Measurements from ENCODE around the gene KDM8. TPM values are rescaled to one million over a fixed set of nuclear protein-coding genes. Genes with fewer than 3 reads are reported as not detected.
"Not testable (repeated sequence)": the region's sequence is repeated elsewhere in the genome, so short reads cannot be mapped to it uniquely, and the experiment has no call there.

Gene KDM8
- total RNA-seq, 1 donor from 2014 or later, result 9.6 TPM

DNA sequence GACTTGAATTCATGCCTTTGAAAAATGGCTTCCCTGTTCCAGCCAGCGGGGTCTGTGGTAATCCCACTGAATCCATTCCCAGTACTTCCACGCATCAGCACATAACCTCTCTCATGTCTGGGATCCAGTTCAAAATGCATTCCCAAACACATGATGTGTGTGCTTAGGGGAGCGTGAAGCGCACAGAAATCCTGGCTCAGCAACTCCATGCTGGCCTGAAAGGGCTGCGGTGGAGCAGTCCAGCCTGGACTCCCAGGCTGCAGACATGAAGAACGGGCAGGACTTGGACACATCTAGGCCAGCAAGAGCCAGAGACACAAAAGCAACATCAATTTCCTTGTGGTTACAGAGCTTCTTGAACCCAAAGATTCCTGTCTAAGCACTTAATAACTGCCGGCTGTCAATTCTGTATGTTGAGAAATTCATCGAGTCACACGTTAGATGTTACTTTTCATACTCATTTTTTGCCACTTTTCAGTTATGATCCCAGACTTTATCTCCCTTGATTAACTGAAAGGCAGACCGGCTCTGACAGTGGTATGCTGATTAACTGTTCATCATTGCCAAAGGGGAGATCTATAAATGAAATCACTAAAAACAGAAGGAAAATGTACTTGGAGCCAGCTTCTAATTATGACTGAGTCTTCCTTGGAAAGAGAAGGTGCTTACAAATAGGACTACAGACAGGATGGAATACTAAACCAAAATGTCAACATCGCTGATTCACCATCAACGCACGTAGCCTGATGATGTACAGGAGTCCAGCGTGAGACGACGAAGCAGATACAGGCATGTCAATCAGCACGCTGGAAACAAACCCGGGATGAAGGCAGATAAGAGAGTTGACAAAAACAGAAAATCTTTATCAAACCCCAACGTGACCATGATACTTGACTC, 42.2 kb downstream of the KDM8 start:
- H3K4me3 Mint-ChIP-seq (ENCODE audit: unreplicated experiment), result no peak overlapping the region

DNA sequence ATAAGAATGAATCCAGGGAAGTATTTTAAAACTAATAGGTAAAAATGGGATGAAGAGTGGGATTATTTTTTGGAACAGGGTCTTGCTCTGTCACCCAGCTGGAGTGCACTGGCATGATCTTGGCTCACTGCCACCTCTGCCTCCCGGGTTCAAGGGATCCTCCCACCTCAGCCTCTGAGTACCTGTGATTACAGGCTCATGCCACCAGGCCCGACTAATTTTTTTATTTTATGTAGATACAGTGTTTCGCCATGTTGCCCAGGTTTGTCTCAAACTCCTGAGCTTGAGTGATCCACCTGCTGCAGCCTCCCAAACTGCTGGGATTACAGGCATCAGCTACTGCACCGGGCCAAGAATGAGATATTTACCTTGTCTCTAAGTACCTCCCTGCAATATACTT, 43.1 kb downstream of the KDM8 start:
- Mint-ChIP-seq H3K27ac (ENCODE audit: unreplicated experiment) (no peak overlapping the region), H3K4me1 (ENCODE audit: low read depth, unreplicated experiment) (peaks cover 8% of the 10 kb centered on the region), H3K4me3 (ENCODE audit: unreplicated experiment) (no peak overlapping the region), H3K9me3 (ENCODE audit: unreplicated experiment) (peaks cover 1% of the 10 kb centered on the region), H3K36me3 (ENCODE audit: unreplicated experiment) (no peaks in the 10 kb centered on the region), H3K27me3 (ENCODE audit: unreplicated experiment) (peaks cover 3% of the 10 kb centered on the region)
- TF ChIP-seq, protein P1, sequence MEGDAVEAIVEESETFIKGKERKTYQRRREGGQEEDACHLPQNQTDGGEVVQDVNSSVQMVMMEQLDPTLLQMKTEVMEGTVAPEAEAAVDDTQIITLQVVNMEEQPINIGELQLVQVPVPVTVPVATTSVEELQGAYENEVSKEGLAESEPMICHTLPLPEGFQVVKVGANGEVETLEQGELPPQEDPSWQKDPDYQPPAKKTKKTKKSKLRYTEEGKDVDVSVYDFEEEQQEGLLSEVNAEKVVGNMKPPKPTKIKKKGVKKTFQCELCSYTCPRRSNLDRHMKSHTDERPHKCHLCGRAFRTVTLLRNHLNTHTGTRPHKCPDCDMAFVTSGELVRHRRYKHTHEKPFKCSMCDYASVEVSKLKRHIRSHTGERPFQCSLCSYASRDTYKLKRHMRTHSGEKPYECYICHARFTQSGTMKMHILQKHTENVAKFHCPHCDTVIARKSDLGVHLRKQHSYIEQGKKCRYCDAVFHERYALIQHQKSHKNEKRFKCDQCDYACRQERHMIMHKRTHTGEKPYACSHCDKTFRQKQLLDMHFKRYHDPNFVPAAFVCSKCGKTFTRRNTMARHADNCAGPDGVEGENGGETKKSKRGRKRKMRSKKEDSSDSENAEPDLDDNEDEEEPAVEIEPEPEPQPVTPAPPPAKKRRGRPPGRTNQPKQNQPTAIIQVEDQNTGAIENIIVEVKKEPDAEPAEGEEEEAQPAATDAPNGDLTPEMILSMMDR (IDR thresholded peaks at IDR 0.05; ENCODE audit: partially characterized antibody, unreplicated experiment), result no peak
- no peak for DNase-seq

More for the DNA sequence above, 42.2 kb downstream of the KDM8 start:
- Mint-ChIP-seq H3K27me3 (ENCODE audit: unreplicated experiment) (peaks cover 3% of the 10 kb centered on the region), H3K4me1 (ENCODE audit: low read depth, unreplicated experiment) (peaks cover 8% of the 10 kb centered on the region), H3K36me3 (ENCODE audit: unreplicated experiment) (no peaks in the 10 kb centered on the region), H3K27ac (ENCODE audit: unreplicated experiment) (no peak overlapping the region), H3K9me3 (ENCODE audit: unreplicated experiment) (peaks cover 1% of the 10 kb centered on the region)
- no peak for DNase-seq
- TF ChIP-seq, protein P1 (IDR thresholded peaks at IDR 0.05; ENCODE audit: partially characterized antibody, unreplicated experiment), result no peak

DNA sequence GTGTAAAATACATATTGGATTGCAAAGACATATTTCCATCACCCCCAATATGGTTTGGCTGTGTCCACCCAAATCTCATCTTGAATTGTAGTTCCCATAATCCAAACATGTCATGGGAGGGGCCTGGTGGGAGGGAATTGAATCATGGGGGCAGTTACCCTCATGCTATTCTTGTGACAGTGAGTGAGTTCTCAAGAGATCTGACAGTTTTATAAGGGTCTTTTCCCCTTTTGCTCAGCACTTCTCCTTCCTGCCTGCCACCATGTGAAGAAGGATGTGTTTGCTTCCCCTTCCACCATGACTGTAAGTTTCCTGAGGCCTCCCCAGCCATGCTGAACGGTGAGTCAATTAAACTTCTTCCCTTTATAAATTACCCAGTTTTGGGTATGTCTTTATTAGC, 43.8 kb downstream of the KDM8 start:
- not testable (repeated sequence) for H3K27ac Mint-ChIP-seq (ENCODE audit: unreplicated experiment); H3K9me3 Mint-ChIP-seq (ENCODE audit: unreplicated experiment); DNase-seq

DNA sequence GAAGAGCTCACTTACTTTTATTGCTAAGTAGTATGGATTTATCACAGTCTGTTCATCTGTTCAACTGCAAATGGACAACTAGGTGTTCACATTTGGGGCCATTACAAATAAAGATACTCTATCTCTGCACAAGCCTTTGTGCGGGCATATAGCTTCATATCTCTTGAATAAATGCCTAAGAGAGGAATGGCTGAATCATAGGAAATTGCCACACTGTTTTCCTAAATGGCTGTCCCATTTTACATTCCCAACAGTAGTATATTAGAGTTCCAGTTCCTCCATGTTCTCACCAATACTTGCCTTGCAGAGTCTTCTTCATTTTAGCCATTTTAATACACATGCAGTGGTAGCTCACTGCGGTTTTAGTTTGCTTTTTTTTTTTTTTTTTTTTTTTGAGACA, 44.7 kb downstream of the KDM8 start:
- H3K9me3 Mint-ChIP-seq (ENCODE audit: unreplicated experiment), result peaks cover 1% of the 10 kb centered on the region
- no peaks in the 10 kb centered on the region for H3K36me3 Mint-ChIP-seq (ENCODE audit: unreplicated experiment)

More for the DNA sequence above, 43.8 kb downstream of the KDM8 start:
- not testable (repeated sequence) for H3K4me3 Mint-ChIP-seq (ENCODE audit: unreplicated experiment); H3K4me1 Mint-ChIP-seq (ENCODE audit: low read depth, unreplicated experiment); H3K27me3 Mint-ChIP-seq (ENCODE audit: unreplicated experiment); H3K36me3 Mint-ChIP-seq (ENCODE audit: unreplicated experiment)

DNA sequence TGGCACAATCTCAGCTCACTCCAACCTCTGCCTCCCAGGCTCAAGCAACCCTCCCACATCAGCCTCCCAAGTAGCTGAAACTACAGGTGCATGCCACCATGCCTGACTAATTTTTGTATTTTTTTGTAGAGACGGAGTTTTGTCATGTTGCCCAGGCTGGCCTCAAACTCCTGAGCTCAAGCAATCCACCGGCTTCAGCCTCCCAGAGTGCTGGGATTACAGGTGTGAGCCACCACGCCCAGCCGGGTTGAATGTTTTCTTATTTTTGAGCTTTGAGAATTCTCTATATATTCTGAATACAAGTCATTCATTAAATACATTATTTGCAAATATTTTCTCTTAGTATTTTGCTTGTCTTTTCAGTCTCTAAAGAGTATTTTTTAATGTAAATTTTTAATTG, 45.6 kb downstream of the KDM8 start:
- not testable (repeated sequence) for H3K9me3 Mint-ChIP-seq (ENCODE audit: unreplicated experiment); H3K4me1 Mint-ChIP-seq (ENCODE audit: low read depth, unreplicated experiment); H3K27me3 Mint-ChIP-seq (ENCODE audit: unreplicated experiment); H3K27ac Mint-ChIP-seq (ENCODE audit: unreplicated experiment); H3K4me3 Mint-ChIP-seq (ENCODE audit: unreplicated experiment); H3K36me3 Mint-ChIP-seq (ENCODE audit: unreplicated experiment); DNase-seq

More for the DNA sequence above, 44.7 kb downstream of the KDM8 start:
- no peak overlapping the region for H3K4me3 Mint-ChIP-seq (ENCODE audit: unreplicated experiment)
- H3K4me1 Mint-ChIP-seq (ENCODE audit: low read depth, unreplicated experiment), result peaks cover 6% of the 10 kb centered on the region
- peaks cover 3% of the 10 kb centered on the region for H3K27me3 Mint-ChIP-seq (ENCODE audit: unreplicated experiment)
- no peak for DNase-seq
- no peak overlapping the region for H3K27ac Mint-ChIP-seq (ENCODE audit: unreplicated experiment)
- TF ChIP-seq, protein P1 (IDR thresholded peaks at IDR 0.05; ENCODE audit: partially characterized antibody, unreplicated experiment), result no peak

DNA sequence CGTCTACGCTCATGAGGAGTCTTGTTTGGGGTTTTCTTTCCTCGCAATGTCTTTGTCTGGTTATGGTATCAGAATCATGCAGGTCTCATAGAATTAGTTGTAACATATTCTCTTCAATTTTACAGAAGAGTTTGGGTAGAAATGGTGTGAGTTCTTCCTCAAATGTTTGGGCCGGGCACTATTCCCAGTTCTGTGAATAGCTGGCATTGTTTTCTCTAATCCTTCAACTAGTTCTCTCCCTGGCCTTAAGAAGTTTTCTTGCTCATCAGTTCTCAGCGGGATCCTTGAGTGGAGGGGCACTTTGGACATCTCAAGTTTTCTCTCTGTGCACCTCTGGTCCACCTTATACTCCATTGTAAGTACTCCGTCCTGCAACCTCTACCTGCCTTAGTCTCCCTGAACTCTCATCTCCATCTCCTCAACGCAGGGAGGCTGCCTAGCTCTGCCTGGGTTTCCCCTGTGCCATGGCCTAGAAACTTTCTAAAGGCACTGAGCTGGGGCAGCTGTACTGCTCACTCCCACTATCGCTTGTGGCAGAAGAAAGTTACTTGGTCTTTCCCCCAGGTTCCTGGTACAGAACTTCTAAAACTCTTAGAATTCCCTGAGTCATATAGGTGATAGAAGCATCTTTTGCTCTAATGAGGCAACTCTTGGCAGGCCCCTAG, 48.3 kb downstream of the KDM8 start:
- Mint-ChIP-seq H3K4me3 (ENCODE audit: unreplicated experiment) (no peak overlapping the region), H3K4me1 (ENCODE audit: low read depth, unreplicated experiment) (peaks cover 2% of the 10 kb centered on the region), H3K27ac (ENCODE audit: unreplicated experiment) (no peak overlapping the region), H3K27me3 (ENCODE audit: unreplicated experiment) (no peaks in the 10 kb centered on the region), H3K36me3 (ENCODE audit: unreplicated experiment) (peaks cover 6% of the 10 kb centered on the region), H3K9me3 (ENCODE audit: unreplicated experiment) (no peaks in the 10 kb centered on the region)
- DNase-seq, result no peak
- TF ChIP-seq, protein P1 (IDR thresholded peaks at IDR 0.05; ENCODE audit: partially characterized antibody, unreplicated experiment), result no peak

Measured in glutamatergic neuron (in vitro differentiated cells).